HG03175 (cell line): ENCODE results near the gene GCC2.
A peak's percentile ranks its signal among the peaks of the same experiment; 100 is the strongest.
"Not testable (repeated sequence)": the region's sequence is repeated elsewhere in the genome, so short reads cannot be mapped to it uniquely, and the experiment has no call there.

Experiments used
- ATAC-seq: cut with Tn5 transposase; IDR thresholded peaks from one replicate; pipeline ENCODE4 v1.9.1; 2021; ENCODE audit warnings: mild to moderate bottlenecking, moderate library complexity; ENCODE audit not compliant: unreplicated experiment

The GCC2 gene

GRCh38 chr2:108448678-108449409 is at the start of gene GCC2:
TSS of gene GCC2 (plus strand) at chr2:108449206. CDS start at chr2:108449275, 69 bp downstream.
- ATAC-seq: peak; percentile 99

DNA sequence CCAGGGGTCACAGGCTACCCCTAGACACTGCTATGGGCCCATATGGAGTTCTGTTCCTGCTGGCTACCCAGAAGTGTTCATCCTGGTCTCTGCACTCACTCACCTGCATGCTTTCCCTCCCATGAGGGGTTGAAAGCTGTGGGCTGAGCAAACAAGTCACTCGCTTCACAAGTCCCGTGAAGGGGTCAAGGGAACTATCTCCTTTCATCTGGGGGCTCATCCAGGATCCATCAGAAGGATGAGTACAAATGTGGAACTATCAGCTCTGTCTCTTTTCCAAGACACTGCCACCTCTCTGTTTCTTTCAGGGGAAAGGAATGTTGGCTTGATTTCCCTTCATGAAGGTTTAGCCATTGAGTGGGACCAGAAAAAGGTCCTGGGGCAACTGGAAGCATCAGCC is 49.5 kb upstream of the GCC2 start:
- ATAC-seq: no peak

GRCh38 chr2:108401800-108402199 is 47.2 kb upstream of the GCC2 start:
- no peak for ATAC-seq

- no peak for ATAC-seq
These were observed 45.5 kb upstream of the GCC2 start for GRCh38 chr2:108403494-108403893.

GRCh38 chr2:108404784-108405397 is 44.1 kb upstream of the GCC2 start:
- ATAC-seq: no peak

- ATAC-seq: no peak
These were observed 40.9 kb upstream of the GCC2 start for GRCh38 chr2:108407864-108408729.

DNA sequence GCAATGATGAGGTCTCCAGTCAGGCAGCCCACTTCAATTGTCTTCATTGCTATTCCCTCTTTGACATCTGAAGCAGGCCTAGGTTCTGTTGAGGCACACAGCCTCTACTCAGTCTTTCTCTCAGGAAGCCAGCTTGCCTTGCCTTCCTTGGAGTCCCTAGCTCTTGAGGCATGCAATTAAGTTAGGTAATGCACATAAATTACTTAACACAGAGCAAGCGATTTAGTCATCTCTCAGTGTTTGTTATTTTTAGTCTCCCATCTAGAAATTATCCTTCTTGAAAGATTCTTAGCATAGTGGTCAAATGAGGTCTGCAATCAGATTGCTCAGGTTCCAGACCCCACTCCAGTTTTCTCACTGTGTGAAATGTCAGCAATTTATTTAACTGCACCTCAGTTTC is 39.2 kb upstream of the GCC2 start:
- ATAC-seq: no peak

DNA sequence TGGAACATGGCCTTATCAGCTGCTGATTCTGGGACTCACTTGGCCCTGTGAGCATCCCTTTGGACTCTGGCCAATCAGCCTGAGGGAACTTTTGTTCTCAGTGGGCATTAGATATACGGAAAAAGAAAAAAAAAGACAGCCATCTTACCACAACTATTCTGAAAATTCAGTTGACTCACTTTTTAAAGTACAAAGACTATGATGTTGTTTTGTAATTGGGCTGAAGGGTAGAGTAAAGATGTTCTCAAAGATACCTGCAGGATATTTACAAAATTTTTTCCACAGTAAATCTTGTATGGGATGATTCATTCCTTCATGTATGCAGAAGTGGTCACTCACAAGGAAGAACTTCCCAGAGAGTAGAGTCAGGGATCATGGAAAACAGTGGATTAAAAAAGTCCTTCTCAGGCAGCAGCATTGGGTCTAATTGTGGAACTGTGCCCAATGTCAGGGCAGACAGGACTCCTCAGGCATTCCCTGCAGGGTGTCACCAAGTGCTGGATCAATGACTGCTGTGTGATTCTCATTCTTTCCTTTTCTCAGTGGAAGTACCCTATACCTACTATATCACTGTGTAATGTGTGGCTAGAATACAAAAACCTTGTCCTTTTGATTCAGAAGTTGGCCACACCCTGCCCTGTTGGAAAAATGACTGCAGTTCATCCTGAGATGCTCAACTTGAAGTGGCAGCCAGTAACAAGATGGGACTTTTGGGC is 35.9 kb upstream of the GCC2 start:
- ATAC-seq: no peak

GRCh38 chr2:108413711-108414095 is 35.3 kb upstream of the GCC2 start:
- ATAC-seq: no peak

DNA sequence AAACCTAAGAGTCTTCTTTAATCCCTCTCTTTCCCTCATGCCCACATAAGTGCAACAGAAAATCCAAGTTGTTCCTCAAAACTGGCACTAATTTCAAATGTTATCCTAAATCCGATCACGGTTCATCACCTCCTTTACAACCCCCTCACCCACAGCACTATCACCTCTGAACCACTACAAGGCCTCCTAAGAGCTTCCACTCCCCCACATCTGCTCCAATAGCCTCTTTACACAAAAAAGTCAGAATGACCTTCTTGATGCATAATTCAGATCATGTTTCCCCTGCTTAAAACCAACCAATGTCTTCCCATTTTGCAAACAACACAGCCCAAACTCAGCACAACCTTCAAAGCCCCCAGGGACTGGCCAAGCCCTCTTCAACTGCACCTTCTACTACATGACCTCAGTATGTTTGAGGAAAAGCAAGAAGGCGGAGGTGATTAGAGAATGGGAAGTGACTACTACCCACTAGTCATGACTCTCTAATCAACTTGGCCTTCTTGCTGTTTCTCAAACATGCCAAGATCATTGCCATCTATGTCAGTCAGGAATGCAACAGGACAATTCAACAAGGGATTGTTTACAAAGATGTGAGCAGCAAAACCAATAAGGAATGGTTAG is 34.6 kb upstream of the GCC2 start:
- no peak for ATAC-seq

DNA sequence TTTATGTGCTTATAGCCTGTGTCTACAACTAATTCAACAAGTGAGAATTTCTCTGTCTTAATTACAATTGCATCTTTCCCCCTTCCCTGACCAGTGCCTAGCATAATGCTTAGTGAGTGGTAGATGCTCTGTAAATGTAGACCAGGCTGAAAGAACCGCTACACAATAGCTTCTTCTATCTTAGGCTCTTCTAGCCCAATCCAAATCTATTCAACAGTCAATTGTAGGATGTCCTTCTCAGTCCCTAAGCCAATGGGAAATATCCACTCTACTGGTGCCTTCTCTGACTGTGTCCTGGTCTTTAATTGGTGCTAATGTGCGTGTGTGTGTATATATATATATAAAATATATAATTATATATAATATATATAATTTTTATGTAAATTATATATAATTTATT is 34.1 kb upstream of the GCC2 start:
- ATAC-seq: no peak

- no peak for ATAC-seq
These were observed 31.8 kb upstream of the GCC2 start for GRCh38 chr2:108417254-108417653.

GRCh38 chr2:108418416-108418815 is 30.6 kb upstream of the GCC2 start:
- ATAC-seq: no peak

GRCh38 chr2:108423067-108423466 is 25.9 kb upstream of the GCC2 start:
- no peak for ATAC-seq

DNA sequence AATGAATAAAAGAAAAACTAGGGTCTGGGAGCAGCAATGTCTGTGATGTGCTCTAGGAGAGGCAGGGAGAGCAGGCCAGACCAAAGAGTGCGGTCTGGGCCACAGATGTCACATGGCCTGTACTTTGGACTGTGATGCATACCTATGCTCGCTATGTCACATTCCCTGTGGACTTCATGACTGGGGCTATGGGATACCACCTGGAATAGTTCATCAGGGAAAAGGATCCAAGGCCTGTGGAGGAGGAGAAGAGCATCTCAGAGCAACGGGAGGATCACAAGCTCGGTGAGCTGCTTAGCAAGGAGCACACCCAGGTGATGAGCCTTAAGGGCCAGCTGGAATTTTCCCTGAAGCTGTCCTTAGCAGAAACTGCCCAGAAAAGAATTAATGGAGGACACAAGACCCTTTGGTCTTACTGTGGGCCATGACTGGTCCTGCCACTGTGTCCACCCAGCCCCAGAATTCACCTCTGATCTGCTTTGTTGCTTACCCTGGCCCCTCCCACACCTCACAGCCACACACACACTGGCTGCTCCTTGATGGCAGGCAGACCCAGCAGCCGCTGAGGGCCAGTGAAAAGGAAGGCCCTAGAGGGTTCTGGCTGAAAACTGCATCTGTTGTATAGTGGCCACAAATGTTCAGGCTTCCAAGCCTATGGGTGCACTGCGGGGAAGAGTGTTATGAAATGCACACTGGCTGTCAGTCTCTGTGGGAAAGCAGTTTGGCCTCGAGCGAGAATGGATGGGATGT is 25.3 kb upstream of the GCC2 start:
- ATAC-seq: no peak

GRCh38 chr2:108428286-108429009 is 20.6 kb upstream of the GCC2 start:
- no peak for ATAC-seq

- ATAC-seq: not testable (repeated sequence)
These were observed 13.4 kb upstream of the GCC2 start for GRCh38 chr2:108435578-108435977.

DNA sequence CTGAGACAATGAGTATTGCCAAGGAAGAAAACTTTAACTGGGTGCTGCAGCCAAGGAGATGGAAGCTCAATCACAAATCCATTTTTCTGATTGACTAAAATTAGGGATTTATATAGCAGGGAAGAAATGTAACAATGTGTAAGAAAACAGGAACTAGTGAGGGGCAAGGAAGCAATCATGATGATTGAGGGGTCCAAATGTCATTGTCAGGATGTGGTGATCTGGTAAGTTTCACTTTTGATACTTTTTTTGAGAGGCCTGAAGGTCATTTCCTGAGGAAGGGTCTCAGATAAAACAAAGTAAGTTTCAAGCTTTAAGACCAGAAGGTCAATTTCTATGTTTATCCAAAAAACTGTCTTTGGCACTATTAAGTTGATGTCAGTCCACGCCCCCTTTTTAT is 12.0 kb upstream of the GCC2 start:
- no peak for ATAC-seq

DNA sequence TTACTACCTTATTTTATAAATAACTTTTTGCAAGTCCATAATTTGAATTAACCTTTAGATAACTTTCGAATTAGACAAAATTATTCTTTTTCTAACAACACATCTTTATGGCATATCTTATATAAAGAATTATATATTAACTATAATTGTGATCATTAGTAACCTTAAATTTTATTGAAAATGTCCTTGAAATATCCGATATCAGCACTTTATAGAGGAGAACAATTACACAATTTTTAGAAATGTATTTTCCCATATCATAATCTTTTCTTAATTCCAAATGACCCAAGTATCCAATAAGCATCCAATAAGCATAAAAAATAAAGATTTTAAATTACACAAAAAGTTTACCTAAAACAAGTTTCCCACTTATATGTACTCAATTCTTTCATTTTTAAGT is 7.3 kb upstream of the GCC2 start:
- ATAC-seq: no peak
